HG03520 (cell line): ENCODE results near the gene WDCP.

Experiments
- ATAC-seq: cut with Tn5 transposase; IDR thresholded peaks from one replicate; pipeline ENCODE4 v1.9.1; 2021; ENCODE audit warnings: mild to moderate bottlenecking, moderate library complexity; ENCODE audit not compliant: unreplicated experiment

Gene WDCP

GRCh38 chr2:24007693-24008092 is 39.5 kb downstream of the WDCP start:
- ATAC-seq, result no peak

- ATAC-seq, result no peak
These were observed 52.6 kb downstream of the WDCP start for GRCh38 chr2:23994567-23994966.

GRCh38 chr2:23993736-23994269 is 53.4 kb downstream of the WDCP start:
- no peak for ATAC-seq

- ATAC-seq, result no peak
These were observed 54.3 kb downstream of the WDCP start for GRCh38 chr2:23992931-23993330.

- no peak for ATAC-seq
These were observed 58.8 kb downstream of the WDCP start for GRCh38 chr2:23988371-23988770.
